Neural cell (in vitro differentiated cells): ENCODE measurements around the gene HEATR1. TPM values are rescaled to one million over a fixed set of nuclear protein-coding genes. Genes with fewer than 3 reads are reported as not detected.

ENCODE experiments used
- H2AFZ ChIP-seq: fragments of 200-600, 300-800 bp; sonication (generic), shearing (Covaris generic); 2 replicates; pipeline ENCODE4 v1.6.0; 2014; ENCODE audit warnings: low read depth, mild to moderate bottlenecking, antibody characterized with exemption, low read length, moderate library complexity
- H3F3A ChIP-seq: fragments of 200-600 bp; shearing (Covaris generic); 2 replicates; pipeline ENCODE4 v1.6.1; 2016; ENCODE audit warnings: mild to moderate bottlenecking, moderate library complexity, mixed read lengths, antibody characterized with exemption, low read length; ENCODE audit not compliant: insufficient read depth, poor library complexity, severe bottlenecking
- H3K27ac ChIP-seq: fragments of 200-600, 300-800 bp; sonication (generic), shearing (Covaris generic); 2 replicates; pipeline ENCODE4 v1.5.1; 2014; ENCODE audit warnings: mild to moderate bottlenecking, low read length, moderate library complexity
- H3K27me3 ChIP-seq: fragments of 300-800, 200-600 bp; sonication (generic), shearing (Covaris generic); 2 replicates; pipeline ENCODE4 v1.6.0; 2014; ENCODE audit warnings: mild to moderate bottlenecking, low read depth, low read length, moderate library complexity; ENCODE audit not compliant: insufficient read depth
- H3K36me3 ChIP-seq: fragments of 300-800, 200-600 bp; sonication (generic), shearing (Covaris generic); 2 replicates; pipeline ENCODE4 v1.5.1; 2014; ENCODE audit warnings: mild to moderate bottlenecking, antibody characterized with exemption, low read length, moderate library complexity; ENCODE audit not compliant: insufficient read depth
- H3K4me2 ChIP-seq: fragments of 300-800, 200-600 bp; sonication (generic), shearing (Covaris generic); 2 replicates; pipeline ENCODE4 v1.6.0; 2014; ENCODE audit warnings: mild to moderate bottlenecking, low read length
- H3K4me3 ChIP-seq: fragments of 300-800, 200-600 bp; sonication (generic), shearing (Covaris generic); 2 replicates; pipeline ENCODE4 v1.5.1; 2014; ENCODE audit warnings: mild to moderate bottlenecking, low read length, moderate library complexity
- H3K79me2 ChIP-seq: fragments of 200-600 bp; shearing (Covaris generic); replicated peaks from 2 replicates; pipeline ENCODE4 v1.6.0; 2014; ENCODE audit warnings: mild to moderate bottlenecking, low read length, moderate library complexity; ENCODE audit not compliant: insufficient read depth
- H3K9ac ChIP-seq: fragments of 300-800, 200-600 bp; sonication (generic), shearing (Covaris generic); 2 replicates; pipeline ENCODE4 v1.6.1; 2016; ENCODE audit warnings: mild to moderate bottlenecking, low read length, mixed read lengths
- H3K9me2 ChIP-seq: fragments of 200-600 bp; shearing (Covaris generic); 2 replicates; pipeline ENCODE4 v1.6.1; 2016; ENCODE audit warnings: mild to moderate bottlenecking, low read length, mixed read lengths; ENCODE audit not compliant: insufficient read depth
- H3K9me3 ChIP-seq: fragments of 200-600, 300-800 bp; sonication (generic), shearing (Covaris generic); 2 replicates; pipeline ENCODE4 v1.6.1; 2016; ENCODE audit warnings: mild to moderate bottlenecking, mixed run types, low read length, moderate library complexity, mixed read lengths
- H4K20me1 ChIP-seq: fragments of 200-600 bp; shearing (Covaris generic); 2 replicates; pipeline ENCODE4 v1.6.1; 2016; ENCODE audit warnings: mild to moderate bottlenecking, mixed run types; ENCODE audit not compliant: insufficient read depth
- EP300 ChIP-seq: fragments of 450-650 bp; conservative IDR thresholded peaks from 2 replicates; pipeline ENCODE4 v1.6.1; 2014; ENCODE audit warnings: antibody characterized with exemption, mild to moderate bottlenecking, moderate library complexity; ENCODE audit not compliant: poor library complexity, severe bottlenecking
- EZH2 ChIP-seq: fragments of 200-600, 300-800 bp; shearing (Covaris generic), sonication (generic); IDR thresholded peaks from 2 replicates; pipeline ENCODE4 v1.6.1; 2014; ENCODE audit warnings: antibody characterized with exemption, low read length, borderline replicate concordance, mild to moderate bottlenecking; ENCODE audit not compliant: insufficient read depth, poor library complexity, severe bottlenecking
- MXI1 ChIP-seq: fragments of 450-650 bp; conservative IDR thresholded peaks from 2 replicates; pipeline ENCODE4 v1.6.1; 2014; ENCODE audit warnings: antibody characterized with exemption, mild to moderate bottlenecking; ENCODE audit not compliant: poor library complexity, severe bottlenecking
- POLR2AphosphoS5 ChIP-seq: IDR thresholded peaks from 2 replicates; pipeline ENCODE4 v1.6.1; 2012
- RAD21 ChIP-seq: fragments of 450-650 bp; conservative IDR thresholded peaks from 2 replicates; pipeline ENCODE4 v1.6.1; 2014; ENCODE audit warnings: antibody characterized with exemption, mild to moderate bottlenecking, moderate library complexity
- SMC3 ChIP-seq: fragments of 450-650 bp; conservative IDR thresholded peaks from 2 replicates; pipeline ENCODE4 v1.6.1; 2014; ENCODE audit warnings: antibody characterized with exemption, mild to moderate bottlenecking, moderate library complexity; ENCODE audit not compliant: poor library complexity
- TAF1 ChIP-seq: IDR thresholded peaks from 2 replicates; pipeline ENCODE4 v1.6.1; 2012; ENCODE audit warnings: low read depth
- polyA plus RNA-seq: library from polyadenylated mRNA; depleted of rRNA; stranded (reverse); fragments of >200 nt; gene quantifications from 2 replicates; pipeline ENCODE4 v1.2.3, GENCODE V29; 2014
- TF ChIP-seq, protein P1 (sequence below): fragments of 450-650 bp; IDR thresholded peaks from 2 replicates; pipeline ENCODE4 v1.5.1; 2014; ENCODE audit warnings: antibody characterized with exemption, mild to moderate bottlenecking, moderate library complexity; ENCODE audit not compliant: poor library complexity, severe bottlenecking
- TF ChIP-seq, protein P2 (sequence below): IDR thresholded peaks from 2 replicates; pipeline ENCODE4 v1.6.1; 2012; ENCODE audit warnings: borderline replicate concordance

HEATR1 gene
- polyA plus RNA-seq, 1 donor from 2014 or later: 5.9 TPM

DNA sequence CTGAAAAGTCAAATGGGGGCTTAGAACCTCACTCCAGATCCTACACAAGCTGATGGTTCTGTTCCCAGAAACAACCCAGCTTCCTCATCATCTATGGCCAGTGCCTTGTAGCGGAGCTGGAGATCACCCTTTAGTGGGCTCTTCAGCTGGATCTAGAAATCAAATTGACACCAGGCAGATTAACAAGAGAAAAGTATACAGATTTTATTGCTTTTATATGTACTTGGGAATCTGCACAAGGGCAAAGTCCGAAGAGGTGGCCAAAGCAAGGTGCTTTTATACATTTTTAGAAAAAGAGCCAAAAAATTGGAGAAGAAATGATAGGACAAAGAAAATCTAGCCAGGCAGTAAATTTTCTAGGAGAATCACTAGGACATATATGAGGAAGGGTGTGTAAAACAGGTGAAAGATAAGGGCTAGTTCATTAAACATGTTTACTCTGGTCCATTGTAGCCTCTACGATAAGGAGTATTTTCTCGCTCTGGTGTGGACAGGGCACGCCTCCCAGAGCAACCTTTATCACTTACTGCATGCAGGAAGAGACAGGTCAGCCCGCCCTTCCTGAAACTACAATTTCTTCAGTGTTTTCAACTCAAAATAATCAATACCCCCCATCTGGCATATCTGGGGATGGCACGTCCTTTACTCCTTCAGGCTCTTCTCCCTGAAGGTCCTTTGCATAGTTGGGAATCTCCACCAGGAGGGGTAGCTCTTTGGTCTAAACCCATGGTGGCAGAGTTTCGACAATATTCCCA is 94.5 kb downstream of the HEATR1 start (continued):
- no peak for TF ChIP-seq SMC3

DNA sequence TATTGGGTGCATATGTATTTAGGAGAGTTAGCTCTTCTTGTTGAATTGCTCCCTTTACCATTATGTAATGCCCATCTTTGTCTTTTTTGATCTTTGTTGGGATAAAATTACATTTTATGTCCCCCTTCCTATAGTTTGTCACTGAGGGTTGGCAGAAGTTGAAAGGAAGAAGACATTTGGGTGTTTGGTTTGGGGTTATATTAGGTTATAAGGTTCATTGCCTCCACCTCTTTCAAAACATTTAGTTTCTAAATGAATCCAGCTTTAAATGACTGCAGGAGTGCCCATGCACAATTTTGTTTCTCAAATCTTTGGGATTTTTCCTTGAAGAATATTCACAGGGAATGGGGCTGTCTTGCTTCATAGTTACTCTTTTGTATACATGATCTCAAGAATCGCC is 95.1 kb downstream of the HEATR1 start:
- H3K4me3 ChIP-seq: no peak overlapping the region
- no peaks in the 10 kb centered on the region for H3K9me2 ChIP-seq
- H3K9ac ChIP-seq: no peak overlapping the region
- H2AFZ ChIP-seq: no peak overlapping the region
- H3K4me2 ChIP-seq: no peak overlapping the region
- H3K79me2 ChIP-seq: no peaks in the 10 kb centered on the region
- no peak overlapping the region for H3K27ac ChIP-seq
- no peaks in the 10 kb centered on the region for H3K36me3 ChIP-seq
- no peaks in the 10 kb centered on the region for H4K20me1 ChIP-seq
- H3K27me3 ChIP-seq: no peaks in the 10 kb centered on the region
- TF ChIP-seq TAF1: no peak
- TF ChIP-seq, protein P1, sequence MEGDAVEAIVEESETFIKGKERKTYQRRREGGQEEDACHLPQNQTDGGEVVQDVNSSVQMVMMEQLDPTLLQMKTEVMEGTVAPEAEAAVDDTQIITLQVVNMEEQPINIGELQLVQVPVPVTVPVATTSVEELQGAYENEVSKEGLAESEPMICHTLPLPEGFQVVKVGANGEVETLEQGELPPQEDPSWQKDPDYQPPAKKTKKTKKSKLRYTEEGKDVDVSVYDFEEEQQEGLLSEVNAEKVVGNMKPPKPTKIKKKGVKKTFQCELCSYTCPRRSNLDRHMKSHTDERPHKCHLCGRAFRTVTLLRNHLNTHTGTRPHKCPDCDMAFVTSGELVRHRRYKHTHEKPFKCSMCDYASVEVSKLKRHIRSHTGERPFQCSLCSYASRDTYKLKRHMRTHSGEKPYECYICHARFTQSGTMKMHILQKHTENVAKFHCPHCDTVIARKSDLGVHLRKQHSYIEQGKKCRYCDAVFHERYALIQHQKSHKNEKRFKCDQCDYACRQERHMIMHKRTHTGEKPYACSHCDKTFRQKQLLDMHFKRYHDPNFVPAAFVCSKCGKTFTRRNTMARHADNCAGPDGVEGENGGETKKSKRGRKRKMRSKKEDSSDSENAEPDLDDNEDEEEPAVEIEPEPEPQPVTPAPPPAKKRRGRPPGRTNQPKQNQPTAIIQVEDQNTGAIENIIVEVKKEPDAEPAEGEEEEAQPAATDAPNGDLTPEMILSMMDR: no peak
- no peaks in the 10 kb centered on the region for H3F3A ChIP-seq
- H3K9me3 ChIP-seq: no peaks in the 10 kb centered on the region

DNA sequence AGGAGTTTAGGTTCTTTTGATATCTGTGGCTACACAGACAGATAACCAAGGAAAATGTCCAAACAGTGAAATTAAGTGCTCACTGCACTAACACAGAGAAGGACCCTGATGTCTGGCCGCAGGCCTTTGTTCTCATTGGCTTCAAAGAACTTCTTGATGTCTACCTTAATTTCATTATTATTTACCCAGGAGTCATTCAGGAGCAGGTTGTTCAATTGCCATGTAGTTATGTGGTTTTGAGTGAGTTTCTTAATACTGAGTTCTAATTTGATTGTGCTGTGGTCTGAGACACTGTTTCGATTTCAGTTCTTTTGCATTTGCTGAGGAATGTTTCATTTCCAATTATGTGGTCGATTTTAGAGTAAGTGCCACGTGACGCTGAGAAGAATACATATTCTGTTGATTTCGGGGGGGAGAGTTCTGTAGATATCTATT is 95.7 kb downstream of the HEATR1 start:
- Histone ChIP-seq H3K27me3 (no peaks in the 10 kb centered on the region), H3K79me2 (no peaks in the 10 kb centered on the region), H3K9ac (no peak overlapping the region), H4K20me1 (no peaks in the 10 kb centered on the region), H3K36me3 (no peaks in the 10 kb centered on the region), H3K9me2 (no peaks in the 10 kb centered on the region), H3K27ac (no peak overlapping the region), H3F3A (no peaks in the 10 kb centered on the region), H3K4me2 (no peak overlapping the region), H3K9me3 (no peaks in the 10 kb centered on the region), H3K4me3 (no peak overlapping the region), H2AFZ (no peak overlapping the region)
- TF ChIP-seq EP300: no peak
- TF ChIP-seq, protein P2, sequence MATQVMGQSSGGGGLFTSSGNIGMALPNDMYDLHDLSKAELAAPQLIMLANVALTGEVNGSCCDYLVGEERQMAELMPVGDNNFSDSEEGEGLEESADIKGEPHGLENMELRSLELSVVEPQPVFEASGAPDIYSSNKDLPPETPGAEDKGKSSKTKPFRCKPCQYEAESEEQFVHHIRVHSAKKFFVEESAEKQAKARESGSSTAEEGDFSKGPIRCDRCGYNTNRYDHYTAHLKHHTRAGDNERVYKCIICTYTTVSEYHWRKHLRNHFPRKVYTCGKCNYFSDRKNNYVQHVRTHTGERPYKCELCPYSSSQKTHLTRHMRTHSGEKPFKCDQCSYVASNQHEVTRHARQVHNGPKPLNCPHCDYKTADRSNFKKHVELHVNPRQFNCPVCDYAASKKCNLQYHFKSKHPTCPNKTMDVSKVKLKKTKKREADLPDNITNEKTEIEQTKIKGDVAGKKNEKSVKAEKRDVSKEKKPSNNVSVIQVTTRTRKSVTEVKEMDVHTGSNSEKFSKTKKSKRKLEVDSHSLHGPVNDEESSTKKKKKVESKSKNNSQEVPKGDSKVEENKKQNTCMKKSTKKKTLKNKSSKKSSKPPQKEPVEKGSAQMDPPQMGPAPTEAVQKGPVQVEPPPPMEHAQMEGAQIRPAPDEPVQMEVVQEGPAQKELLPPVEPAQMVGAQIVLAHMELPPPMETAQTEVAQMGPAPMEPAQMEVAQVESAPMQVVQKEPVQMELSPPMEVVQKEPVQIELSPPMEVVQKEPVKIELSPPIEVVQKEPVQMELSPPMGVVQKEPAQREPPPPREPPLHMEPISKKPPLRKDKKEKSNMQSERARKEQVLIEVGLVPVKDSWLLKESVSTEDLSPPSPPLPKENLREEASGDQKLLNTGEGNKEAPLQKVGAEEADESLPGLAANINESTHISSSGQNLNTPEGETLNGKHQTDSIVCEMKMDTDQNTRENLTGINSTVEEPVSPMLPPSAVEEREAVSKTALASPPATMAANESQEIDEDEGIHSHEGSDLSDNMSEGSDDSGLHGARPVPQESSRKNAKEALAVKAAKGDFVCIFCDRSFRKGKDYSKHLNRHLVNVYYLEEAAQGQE: no peak
- TF ChIP-seq TAF1: no peak
- TF ChIP-seq MXI1: no peak
- TF ChIP-seq POLR2AphosphoS5: no peak
- no peak for TF ChIP-seq SMC3
- no peak for TF ChIP-seq RAD21
- no peak for TF ChIP-seq EZH2
- TF ChIP-seq, protein P1: no peak
